Measurements from ENCODE around the gene LRRC71.

The LRRC71 gene

DNA sequence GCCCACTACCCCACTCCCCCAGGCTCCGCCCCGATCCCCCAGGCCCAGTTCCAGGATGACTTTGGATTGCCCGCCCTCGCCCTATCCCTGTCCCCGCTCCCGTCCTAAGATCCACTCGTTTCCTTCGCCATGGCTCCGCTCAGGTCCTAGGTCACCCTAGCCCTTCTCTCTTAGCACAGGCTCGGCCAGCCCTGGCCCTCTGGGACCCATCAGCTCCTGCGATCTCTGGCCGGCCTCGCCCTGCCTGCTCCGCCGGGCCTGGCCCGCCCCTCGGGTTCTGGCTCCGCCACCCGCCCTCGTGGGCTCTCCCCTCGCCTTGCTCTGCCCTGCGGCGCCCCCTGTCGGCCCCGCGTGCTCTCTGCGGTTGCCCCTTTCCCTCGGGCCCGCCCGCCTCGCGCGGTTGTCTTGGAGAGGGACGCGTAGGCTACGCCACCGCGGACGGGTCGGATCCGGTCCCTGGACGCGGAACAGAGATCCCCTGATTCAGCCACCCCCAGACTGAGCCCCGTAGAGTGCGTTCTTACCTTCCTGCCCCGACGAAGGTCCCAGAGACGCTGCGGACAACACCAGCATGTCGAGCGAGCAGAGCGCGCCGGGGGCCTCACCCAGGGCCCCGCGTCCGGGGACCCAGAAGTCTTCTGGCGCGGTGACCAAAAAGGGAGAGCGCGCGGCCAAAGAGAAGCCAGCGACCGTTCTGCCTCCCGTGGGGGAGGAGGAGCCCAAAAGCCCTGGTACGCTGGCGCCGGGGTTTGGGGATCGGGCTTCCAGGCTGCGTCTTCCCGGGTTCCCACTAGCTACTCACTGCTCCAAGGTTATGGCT, at the start of gene LRRC71:
TSS of gene LRRC71 (plus strand) at position 400 of the 820 bp plus-strand sequence. CDS start at position 572, 172 bp downstream.
- peak; percentile 76 for DNase-seq (ENCODE audit: low spot score)
- TF ChIP-seq, protein P1, sequence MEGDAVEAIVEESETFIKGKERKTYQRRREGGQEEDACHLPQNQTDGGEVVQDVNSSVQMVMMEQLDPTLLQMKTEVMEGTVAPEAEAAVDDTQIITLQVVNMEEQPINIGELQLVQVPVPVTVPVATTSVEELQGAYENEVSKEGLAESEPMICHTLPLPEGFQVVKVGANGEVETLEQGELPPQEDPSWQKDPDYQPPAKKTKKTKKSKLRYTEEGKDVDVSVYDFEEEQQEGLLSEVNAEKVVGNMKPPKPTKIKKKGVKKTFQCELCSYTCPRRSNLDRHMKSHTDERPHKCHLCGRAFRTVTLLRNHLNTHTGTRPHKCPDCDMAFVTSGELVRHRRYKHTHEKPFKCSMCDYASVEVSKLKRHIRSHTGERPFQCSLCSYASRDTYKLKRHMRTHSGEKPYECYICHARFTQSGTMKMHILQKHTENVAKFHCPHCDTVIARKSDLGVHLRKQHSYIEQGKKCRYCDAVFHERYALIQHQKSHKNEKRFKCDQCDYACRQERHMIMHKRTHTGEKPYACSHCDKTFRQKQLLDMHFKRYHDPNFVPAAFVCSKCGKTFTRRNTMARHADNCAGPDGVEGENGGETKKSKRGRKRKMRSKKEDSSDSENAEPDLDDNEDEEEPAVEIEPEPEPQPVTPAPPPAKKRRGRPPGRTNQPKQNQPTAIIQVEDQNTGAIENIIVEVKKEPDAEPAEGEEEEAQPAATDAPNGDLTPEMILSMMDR (IDR thresholded peaks at IDR 0.05; ENCODE audit: extremely low read depth, missing control alignments): peak; percentile 52

DNA sequence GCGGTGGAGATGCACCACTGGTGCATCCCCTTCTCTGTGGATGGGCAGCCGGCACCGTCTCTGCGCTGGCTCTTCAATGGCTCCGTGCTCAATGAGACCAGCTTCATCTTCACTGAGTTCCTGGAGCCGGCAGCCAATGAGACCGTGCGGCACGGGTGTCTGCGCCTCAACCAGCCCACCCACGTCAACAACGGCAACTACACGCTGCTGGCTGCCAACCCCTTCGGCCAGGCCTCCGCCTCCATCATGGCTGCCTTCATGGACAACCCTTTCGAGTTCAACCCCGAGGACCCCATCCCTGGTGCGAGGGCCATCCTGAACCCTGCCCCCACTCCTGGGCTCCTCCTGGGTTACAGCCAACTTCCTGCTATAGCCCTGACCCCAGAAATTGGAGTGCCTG, 46.8 kb upstream of the LRRC71 start:
- no peak for DNase-seq (ENCODE audit: low spot score)
- TF ChIP-seq, protein P1 (IDR thresholded peaks at IDR 0.05; ENCODE audit: extremely low read depth, missing control alignments): no peak

DNA sequence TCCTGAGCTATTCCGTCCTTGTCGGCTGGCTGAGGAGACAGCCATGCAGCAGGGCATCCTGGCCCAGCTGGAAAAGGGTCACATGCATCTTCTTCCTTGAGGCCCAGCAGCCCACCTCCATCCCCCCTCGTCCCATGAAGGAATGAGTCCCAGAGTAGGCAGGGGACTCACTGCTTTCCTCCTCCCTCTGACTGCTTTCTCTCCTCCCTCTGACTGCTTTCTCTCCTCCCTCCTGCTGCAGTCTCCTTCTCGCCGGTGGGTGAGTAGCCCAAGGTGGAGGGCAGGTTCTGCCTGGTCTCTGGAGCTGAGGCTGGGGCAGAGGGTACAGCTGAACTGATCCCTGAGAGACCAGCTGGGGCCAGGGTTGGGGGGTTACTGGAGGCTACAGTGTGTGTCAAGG, 46.3 kb upstream of the LRRC71 start:
- DNase-seq (ENCODE audit: low spot score): no peak
- TF ChIP-seq, protein P1 (IDR thresholded peaks at IDR 0.05; ENCODE audit: extremely low read depth, missing control alignments): no peak

DNA sequence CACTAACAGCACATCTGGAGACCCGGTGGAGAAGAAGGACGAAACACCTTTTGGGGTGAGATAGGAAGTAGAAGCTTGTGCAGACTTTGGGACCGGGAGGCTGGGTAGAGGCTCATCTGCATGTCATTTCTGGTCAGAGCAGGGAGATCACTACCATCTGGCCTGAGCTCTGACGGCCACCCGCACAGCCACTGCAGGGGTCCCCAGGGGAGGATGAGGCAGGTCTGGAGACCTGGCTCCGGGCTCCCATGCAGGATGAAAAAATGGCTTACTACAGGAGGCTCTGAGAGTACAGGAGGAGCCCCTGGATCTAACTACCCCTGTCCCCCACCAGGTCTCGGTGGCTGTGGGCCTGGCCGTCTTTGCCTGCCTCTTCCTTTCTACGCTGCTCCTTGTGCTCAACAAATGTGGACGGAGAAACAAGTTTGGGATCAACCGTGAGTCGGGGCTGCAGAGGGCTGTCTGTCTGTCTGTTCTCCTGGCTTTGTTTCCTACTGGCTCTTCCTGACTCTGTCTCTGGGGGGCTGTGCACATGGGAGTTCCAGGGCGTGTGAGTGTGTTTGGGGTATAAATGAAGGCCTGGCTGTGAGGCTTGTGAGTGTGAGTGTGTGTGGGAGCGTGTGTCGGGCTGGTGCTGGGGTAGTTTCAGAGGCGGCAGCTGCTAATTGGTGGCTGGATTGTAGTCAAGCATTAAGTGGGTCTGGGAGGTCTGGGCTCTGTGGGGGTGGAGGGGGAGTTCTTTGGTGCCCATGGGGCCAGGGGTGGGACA, 45.7 kb upstream of the LRRC71 start:
- no peak for DNase-seq (ENCODE audit: low spot score)
- TF ChIP-seq, protein P1 (IDR thresholded peaks at IDR 0.05; ENCODE audit: extremely low read depth, missing control alignments): no peak

DNA sequence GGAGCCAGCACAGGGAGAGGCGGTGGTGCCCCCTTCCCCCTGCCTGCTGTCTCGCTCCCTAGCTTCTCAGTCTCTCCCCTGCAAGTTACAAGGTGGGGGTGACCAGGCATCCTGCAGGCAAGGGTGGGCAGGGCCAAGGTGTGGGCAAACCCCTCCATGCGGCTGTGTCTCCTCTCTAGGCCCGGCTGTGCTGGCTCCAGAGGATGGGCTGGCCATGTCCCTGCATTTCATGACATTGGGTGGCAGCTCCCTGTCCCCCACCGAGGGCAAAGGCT, 45.2 kb upstream of the LRRC71 start:
- DNase-seq (ENCODE audit: low spot score): no peak
- TF ChIP-seq, protein P1 (IDR thresholded peaks at IDR 0.05; ENCODE audit: extremely low read depth, missing control alignments): no peak

DNA sequence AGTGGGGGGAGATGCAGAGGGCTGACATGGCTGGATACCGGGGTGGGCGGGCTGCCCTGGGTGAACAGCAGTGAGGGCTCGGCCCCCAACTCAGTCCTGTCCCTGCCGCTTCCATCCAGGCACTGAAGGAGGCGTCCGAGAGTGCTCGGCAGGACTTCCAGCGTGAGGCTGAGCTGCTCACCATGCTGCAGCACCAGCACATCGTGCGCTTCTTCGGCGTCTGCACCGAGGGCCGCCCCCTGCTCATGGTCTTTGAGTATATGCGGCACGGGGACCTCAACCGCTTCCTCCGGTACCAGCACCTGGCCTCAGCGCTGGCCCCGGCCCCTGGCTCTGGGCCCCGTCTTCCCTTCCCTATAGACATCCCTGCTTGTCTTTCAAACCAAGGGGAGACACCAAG, 44.2 kb upstream of the LRRC71 start:
- DNase-seq (ENCODE audit: low spot score): no peak
- TF ChIP-seq, protein P1 (IDR thresholded peaks at IDR 0.05; ENCODE audit: extremely low read depth, missing control alignments): no peak

DNA sequence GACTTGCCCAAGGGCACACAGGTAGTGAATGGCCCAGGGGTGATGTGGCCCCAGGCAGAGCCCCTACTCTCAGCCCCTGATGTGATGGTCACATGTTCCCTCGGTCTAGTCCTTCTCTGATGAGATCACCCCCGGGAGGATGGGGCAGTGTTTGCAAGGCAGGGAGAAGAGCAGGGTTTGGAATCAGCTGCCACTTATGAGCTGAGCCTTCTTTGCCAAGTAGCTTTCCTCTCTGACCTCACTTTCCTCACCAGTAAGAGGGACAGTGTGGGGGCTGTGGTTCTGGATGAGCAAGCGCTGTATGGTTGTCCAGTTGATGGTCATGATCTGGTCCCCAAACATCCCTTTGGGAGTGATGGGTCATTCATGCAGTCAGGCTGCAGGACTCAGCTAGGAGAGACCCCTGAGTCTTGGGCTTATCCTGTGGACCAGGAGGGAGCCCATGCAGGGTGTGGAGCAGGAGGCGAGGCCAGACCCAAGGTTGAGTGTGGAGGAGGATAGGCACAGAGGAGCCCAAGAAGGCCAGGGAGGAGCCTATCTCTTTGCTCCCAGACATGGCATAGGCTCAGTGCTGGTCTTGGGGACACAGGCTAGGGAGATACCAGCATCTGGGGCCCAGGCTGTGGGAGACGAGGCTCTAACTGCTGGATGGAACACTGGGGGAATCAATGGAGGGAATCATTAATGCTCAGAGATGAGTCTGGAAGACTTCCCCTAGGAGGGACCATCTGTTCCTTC, 42.8 kb upstream of the LRRC71 start:
- DNase-seq (ENCODE audit: low spot score): no peak
- TF ChIP-seq, protein P1 (IDR thresholded peaks at IDR 0.05; ENCODE audit: extremely low read depth, missing control alignments): no peak
